NCI-H1092 (cell line): ENCODE data around the gene PCLO.
A peak's percentile ranks its signal among the peaks of the same experiment; 100 is the strongest.
"Not testable (repeated sequence)": the region's sequence is repeated elsewhere in the genome, so short reads cannot be mapped to it uniquely, and the experiment has no call there.

ENCODE experiments used
- DNase-seq: peaks from one replicate; lab custom pipeline; 2025; lab: John Stamatoyannopoulos, UW

Gene PCLO

GRCh38 chr7:83141927-83142326 is 20.8 kb downstream of the PCLO start:
- no peak for DNase-seq

- DNase-seq = no peak
These were observed 31.8 kb downstream of the PCLO start for GRCh38 chr7:83130623-83131545.

DNA sequence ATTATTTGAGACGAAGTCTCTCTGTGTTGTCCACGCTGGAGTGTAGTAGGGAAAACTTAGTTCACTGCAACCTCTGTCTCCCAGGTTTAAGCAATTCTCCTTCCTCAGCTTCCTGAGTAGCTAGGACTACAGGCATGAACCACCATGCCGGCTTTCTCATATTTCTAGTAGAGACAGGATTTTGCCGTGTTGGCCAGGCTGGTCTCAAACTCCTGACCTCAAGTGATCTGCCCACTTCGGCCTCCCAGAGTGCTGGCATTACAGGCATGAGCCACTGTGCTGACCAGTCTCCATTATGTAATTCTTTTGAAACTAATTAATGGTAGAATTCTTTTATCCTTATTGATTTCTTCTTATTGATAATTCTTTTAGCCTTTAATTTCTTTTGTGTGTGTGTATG is 32.5 kb downstream of the PCLO start:
- DNase-seq = no peak

DNA sequence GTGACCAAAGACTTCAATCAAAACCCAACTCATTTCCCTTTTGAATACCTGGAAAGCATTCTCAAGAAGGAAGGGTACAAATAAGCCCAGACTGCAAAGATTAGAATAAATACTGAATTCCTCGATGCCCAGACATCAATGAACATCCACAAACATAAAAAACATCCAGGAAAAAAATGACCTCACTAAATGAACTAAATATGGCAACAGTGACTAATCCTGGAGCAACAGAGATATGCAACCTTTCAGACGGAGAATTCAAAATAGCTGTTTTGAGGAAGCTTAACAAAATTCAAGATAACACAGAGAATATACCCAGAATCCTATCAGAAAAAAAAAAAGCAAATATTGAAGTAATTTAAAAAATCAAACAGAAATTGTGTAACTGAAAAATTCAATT is 43.2 kb downstream of the PCLO start:
- DNase-seq = no peak

GRCh38 chr7:83119026-83119382 is 43.7 kb downstream of the PCLO start:
- DNase-seq = no peak

DNA sequence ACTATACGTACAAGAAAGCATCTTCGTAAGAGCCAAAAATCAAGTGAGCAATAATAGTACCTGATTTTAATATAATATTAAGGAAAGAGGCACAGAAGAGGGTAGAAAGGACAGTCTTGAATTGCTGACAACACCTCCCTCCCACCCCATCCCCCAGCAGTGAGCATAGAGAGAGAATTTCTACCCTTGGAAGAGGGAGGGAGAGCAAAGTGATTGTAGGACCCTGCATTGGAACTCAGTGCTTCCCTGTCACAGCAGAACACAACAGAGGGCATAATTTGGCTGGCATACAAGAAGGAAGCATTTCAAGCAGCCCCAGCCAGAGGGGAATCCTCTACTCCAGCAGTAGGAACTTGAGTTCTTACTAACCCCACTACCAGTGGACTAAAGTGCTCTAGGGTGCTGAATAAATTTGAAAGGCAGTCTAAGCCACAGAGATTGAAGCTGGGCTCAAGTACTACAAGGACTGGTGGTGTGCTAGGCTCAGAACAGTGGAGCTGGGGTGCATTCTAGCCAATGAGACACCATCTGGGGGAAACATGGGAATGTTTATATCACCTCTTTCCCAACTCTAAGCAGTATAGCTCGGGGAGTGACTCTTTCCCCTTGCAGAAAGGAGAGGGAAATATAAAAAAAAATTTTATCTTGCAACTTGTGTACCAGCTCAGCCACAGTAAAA is 44.2 kb downstream of the PCLO start:
- DNase-seq = no peak

- DNase-seq = no peak
These were observed 45.2 kb downstream of the PCLO start for GRCh38 chr7:83117466-83117865.

DNA sequence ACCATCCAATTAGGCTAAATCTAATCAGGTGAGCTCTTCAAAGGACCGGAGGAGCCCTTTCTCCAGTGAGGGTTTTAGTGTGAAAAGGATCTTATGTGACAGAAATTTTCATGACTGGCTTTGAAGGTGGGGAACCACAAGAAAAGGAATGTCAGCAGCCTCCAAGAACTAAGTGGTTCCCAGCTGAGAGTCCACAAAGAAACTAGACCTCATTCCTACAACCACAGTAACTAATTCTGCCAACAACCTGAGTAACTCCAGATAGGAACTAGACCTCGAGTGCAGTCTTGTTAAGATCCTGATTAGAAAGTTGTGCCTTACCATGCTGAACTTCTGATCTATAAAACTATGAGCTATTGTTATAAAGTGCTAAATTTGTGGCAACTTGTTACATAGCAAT is 51.3 kb downstream of the PCLO start:
- no peak for DNase-seq

GRCh38 chr7:83109352-83109751 is 53.3 kb downstream of the PCLO start:
- DNase-seq = no peak

DNA sequence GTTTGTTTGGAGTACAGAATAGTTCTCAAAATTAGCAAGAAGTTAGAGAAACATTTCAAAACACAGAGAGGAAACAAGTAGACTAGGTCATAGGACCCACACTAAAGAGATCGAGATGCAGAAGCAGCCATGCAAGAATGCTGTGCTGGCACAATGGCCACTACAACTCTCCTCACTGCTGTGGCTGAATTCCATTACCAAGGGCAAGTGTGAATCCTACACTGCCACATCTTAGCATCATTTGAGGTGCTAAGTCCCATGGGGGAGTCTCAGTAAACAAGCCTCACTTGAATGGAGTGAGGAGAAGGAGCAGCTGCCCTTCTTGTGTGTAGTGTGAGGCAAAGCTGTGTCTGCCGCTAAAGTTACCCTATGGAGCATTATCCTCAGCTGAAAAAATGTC is 56.7 kb downstream of the PCLO start:
- no peak for DNase-seq

GRCh38 chr7:83105063-83105462 is 57.6 kb downstream of the PCLO start:
- DNase-seq = no peak

DNA sequence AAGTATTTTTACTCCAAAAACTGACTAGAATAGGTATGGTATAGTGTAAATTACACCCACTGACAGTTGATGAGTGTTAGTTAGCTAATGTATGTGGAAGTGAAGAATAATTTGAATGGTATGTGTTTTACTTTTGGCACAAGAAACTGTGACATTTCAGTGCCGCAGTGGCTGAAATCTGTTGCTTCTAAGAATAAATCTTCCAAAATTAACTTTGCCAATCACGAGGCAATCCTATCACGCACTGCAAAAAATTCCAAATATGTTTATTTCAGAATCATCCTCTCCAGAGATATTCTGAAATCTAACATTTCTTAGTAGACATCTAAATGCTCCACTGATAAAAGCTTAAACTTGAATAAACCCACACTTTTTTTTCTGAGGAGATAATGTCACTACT is 61.2 kb downstream of the PCLO start:
- no peak for DNase-seq

- DNase-seq = no peak
These were observed 66.6 kb downstream of the PCLO start for GRCh38 chr7:83096065-83096580.

- DNase-seq = no peak
These were observed 77.4 kb downstream of the PCLO start for GRCh38 chr7:83085299-83085698.

- DNase-seq = not testable (repeated sequence)
These were observed 82.8 kb downstream of the PCLO start for GRCh38 chr7:83079879-83080278.

- DNase-seq = no peak
These were observed 85.4 kb downstream of the PCLO start for GRCh38 chr7:83077328-83077727.

- no peak for DNase-seq
These were observed 89.8 kb downstream of the PCLO start for GRCh38 chr7:83072576-83073517.

DNA sequence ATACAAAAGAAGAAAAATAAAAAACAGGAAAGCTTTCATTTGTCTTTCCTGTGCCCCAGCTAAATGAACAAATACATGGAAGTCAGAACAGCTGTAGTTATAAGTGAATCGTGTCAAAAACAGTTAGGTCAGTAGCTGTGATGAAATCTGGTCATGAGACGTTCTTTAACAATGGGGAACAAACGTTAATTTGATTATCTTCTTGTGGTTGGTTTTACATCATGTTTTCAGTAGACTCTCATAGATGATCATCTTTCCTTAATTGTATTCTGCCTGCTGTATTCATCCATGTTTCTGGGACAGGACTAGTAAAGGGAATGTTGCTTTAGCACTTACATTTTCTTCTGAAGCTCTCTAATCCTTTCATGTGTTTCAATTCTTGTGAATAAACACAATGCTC is 97.0 kb downstream of the PCLO start:
- DNase-seq = no peak

DNA sequence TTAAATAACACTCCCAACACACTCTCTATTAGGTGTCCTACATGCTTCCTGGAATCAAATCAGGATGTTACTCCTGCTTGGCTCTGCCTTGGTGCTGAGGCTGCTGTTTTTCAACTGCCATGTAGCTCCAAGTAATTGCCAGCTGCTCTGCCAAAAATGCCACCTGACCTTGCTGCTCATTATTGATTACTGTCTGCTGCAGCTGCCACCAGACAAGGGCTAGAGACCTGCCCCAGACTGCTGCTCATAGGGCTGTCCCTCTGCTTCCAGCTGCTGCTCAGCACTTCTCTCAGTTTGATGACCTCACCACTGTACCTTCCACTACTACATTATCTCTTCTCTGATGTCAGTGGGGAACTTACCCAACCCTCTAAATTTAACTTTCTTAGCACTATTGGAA is 102.5 kb downstream of the PCLO start:
- DNase-seq = peak; percentile 84

DNA sequence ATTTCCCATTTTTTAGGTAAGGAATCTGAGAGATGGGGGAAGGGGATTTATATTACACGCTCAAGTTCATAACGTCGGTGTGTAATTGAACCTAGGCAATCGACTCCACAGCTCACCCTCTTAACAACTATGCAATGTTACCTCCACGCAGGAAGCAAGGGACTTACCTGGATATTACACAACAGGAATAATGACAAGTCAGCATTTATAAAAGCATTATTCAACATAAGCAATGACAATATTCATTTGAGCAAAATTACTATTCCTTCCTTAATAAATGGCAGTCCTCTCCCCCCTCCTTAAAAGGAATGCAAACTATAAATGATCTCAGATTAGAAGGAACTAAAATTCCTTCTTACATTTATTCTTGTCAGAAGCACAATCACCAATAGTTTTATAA is 104.0 kb downstream of the PCLO start:
- DNase-seq = no peak

- no peak for DNase-seq
These were observed 107.5 kb downstream of the PCLO start for GRCh38 chr7:83055197-83055596.

DNA sequence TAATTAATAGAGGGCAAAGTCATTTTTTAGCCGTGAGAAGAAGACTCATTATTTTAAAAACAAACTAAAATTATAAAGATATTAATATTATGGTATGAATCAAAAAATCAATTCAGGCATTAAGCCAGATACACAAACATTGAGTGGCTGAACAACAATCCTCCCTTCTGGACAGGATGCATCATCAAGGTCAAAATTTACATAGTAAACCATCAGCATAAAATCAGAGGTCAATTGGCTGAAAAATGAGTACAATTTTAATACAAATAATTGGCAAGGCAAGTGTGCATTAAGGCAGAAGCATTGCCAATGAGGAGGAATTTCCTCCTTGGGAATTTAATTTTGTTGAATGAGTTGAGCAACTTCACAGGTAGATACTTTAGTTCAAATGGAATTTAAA is 108.2 kb downstream of the PCLO start:
- no peak for DNase-seq
